ENCODE results near the gene RNF166.

DNA sequence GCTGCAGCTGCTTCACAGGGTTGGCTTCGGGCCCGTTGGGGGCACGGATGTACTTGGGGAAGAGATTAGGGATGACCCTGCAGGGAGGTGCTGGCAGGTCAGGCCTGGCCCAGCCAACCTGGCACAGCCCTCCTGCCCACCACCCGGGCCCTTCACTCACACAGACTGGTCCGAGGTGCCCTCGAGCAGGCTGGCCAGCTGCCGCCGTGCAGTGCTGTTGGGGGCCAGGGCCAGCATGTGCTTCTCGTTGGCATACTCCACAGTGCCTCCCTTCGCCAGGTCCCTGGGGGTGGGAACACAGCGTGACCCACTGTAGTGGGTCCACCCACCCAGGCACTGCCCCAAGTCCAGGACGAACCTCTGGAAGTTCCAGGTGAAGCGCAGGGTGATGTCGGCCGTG, 10.0 kb upstream of the RNF166 start:
- TF ChIP-seq POLR2A (IDR thresholded peaks at IDR 0.05) = no peak
- TF ChIP-seq, protein P1, sequence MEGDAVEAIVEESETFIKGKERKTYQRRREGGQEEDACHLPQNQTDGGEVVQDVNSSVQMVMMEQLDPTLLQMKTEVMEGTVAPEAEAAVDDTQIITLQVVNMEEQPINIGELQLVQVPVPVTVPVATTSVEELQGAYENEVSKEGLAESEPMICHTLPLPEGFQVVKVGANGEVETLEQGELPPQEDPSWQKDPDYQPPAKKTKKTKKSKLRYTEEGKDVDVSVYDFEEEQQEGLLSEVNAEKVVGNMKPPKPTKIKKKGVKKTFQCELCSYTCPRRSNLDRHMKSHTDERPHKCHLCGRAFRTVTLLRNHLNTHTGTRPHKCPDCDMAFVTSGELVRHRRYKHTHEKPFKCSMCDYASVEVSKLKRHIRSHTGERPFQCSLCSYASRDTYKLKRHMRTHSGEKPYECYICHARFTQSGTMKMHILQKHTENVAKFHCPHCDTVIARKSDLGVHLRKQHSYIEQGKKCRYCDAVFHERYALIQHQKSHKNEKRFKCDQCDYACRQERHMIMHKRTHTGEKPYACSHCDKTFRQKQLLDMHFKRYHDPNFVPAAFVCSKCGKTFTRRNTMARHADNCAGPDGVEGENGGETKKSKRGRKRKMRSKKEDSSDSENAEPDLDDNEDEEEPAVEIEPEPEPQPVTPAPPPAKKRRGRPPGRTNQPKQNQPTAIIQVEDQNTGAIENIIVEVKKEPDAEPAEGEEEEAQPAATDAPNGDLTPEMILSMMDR (IDR thresholded peaks at IDR 0.05) = no peak
- no peak for TF ChIP-seq POLR2AphosphoS5 (IDR thresholded peaks at IDR 0.05)

Data from prostate gland (tissue), 2 donors.